HG03354 (cell line): ENCODE measurements around the gene FRMD4B.

Experiments
- ATAC-seq: cut with Tn5 transposase; IDR thresholded peaks from one replicate; pipeline ENCODE4 v1.9.1; 2021; ENCODE audit warnings: mild to moderate bottlenecking; ENCODE audit not compliant: unreplicated experiment, poor library complexity, severe bottlenecking

FRMD4B gene

GRCh38 chr3:69162308-69162980, 223.4 kb downstream of the FRMD4B start:
- no peak for ATAC-seq

GRCh38 chr3:69161587-69162307, 224.1 kb downstream of the FRMD4B start:
- peak; percentile 72 for ATAC-seq

- no peak for ATAC-seq
Observed at GRCh38 chr3:69160525-69160924, 225.4 kb downstream of the FRMD4B start.

- ATAC-seq = no peak
Observed at GRCh38 chr3:69160107-69160506, 225.8 kb downstream of the FRMD4B start.

GRCh38 chr3:69149586-69149985, 236.3 kb downstream of the FRMD4B start:
- ATAC-seq = no peak

- ATAC-seq = no peak
Observed at GRCh38 chr3:69145688-69146087, 240.2 kb downstream of the FRMD4B start.

- no peak for ATAC-seq
Observed at GRCh38 chr3:69144631-69145245, 241.2 kb downstream of the FRMD4B start.

GRCh38 chr3:69143612-69144011, 242.3 kb downstream of the FRMD4B start:
- no peak for ATAC-seq

- ATAC-seq = no peak
Observed at GRCh38 chr3:69142797-69143454, 243.0 kb downstream of the FRMD4B start.

- ATAC-seq = no peak
Observed at GRCh38 chr3:69142090-69142489, 243.8 kb downstream of the FRMD4B start.

- ATAC-seq = no peak
Observed at GRCh38 chr3:69141313-69141712, 244.6 kb downstream of the FRMD4B start.

- ATAC-seq = no peak
Observed at GRCh38 chr3:69137412-69137811, 248.5 kb downstream of the FRMD4B start.

- ATAC-seq = no peak
Observed at GRCh38 chr3:69137005-69137404, 248.9 kb downstream of the FRMD4B start.

GRCh38 chr3:69130689-69131088, 255.2 kb downstream of the FRMD4B start:
- peak; percentile 98 for ATAC-seq

GRCh38 chr3:69129531-69129930, 256.4 kb downstream of the FRMD4B start:
- no peak for ATAC-seq

GRCh38 chr3:69128509-69128908, 257.4 kb downstream of the FRMD4B start:
- ATAC-seq = no peak

GRCh38 chr3:69126999-69127398, 258.9 kb downstream of the FRMD4B start:
- ATAC-seq = no peak

GRCh38 chr3:69126216-69126615, 259.7 kb downstream of the FRMD4B start:
- ATAC-seq = no peak

- ATAC-seq = no peak
Observed at GRCh38 chr3:69122403-69122802, 263.5 kb downstream of the FRMD4B start, which contains the start of gene LMOD3. TSS of gene LMOD3 (minus strand) at chr3:69122595. CDS start at chr3:69122386, 209 bp downstream.

GRCh38 chr3:69121950-69122349, 263.9 kb downstream of the FRMD4B start:
- ATAC-seq = no peak
